Adrenal gland (tissue), 12 donors: ENCODE measurements around the gene TEAD1. TPM values are rescaled to one million over a fixed set of nuclear protein-coding genes. Genes with fewer than 3 reads are reported as not detected.

Experiments used
- DNase-seq, 7 donors: peaks; one replicate each; pipeline ENCODE4 v3.0.0-alpha.2; 2019 to 2020
- H3K27ac ChIP-seq, 5 donors: fragments of 200-600 bp; sonication (generic) in 4 of 5; 1 replicate in 3 of 5; 2 replicates in 2 of 5; pipeline versions ENCODE4 v1.5.1 to v1.8.0; 2016 to 2020; ENCODE audit warnings: mild to moderate bottlenecking in 1 of 5
- H3K27me3 ChIP-seq: fragments of 200-600 bp; 2 replicates; pipeline ENCODE4 v1.8.0; 2021
- H3K36me3 ChIP-seq, 2 donors: fragments of 200-600 bp; replicated peaks in 1 of 2; 1 replicate in 1 of 2; 2 replicates in 1 of 2; pipeline versions ENCODE4 v1.5.1 to v1.8.0; 2018 to 2022
- H3K4me1 ChIP-seq, 2 donors: fragments of 200-600 bp; replicated peaks in 1 of 2; 1 replicate in 1 of 2; 2 replicates in 1 of 2; pipeline versions ENCODE4 v1.5.1 to v1.8.0; 2018 to 2021
- H3K4me3 ChIP-seq, 4 donors: fragments of 200-600 bp; sonication (generic) in 3 of 4; one replicate each; pipeline ENCODE4 v1.5.1; 2016 to 2018
- H3K9me3 ChIP-seq, 3 donors: fragments of 200-600 bp; sonication (generic) in 1 of 3; replicated peaks in 1 of 3; 1 replicate in 2 of 3; 2 replicates in 1 of 3; pipeline versions ENCODE4 v1.5.1 to v1.8.0; 2016 to 2021
- CTCF ChIP-seq, 6 experiments: fragments of 450-650 bp in 4 of 6; fragments of 200-600 bp in 2 of 6; sonication (generic) in 1 of 6; IDR thresholded peaks; 1 replicate in 5 of 6; 2 replicates in 1 of 6; pipeline versions ENCODE4 v1.5.1 to v1.8.0; 2016 to 2021; ENCODE audit warnings: antibody characterized with exemption in 6 of 6, mild to moderate bottlenecking in 2 of 6, moderate library complexity in 1 of 6
- POLR2A ChIP-seq, 2 donors: fragments of 450-650 bp; IDR thresholded peaks; one replicate each; pipeline ENCODE4 v1.6.1; 2017; ENCODE audit warnings: antibody characterized with exemption in 2 of 2, mild to moderate bottlenecking in 2 of 2, moderate library complexity in 1 of 2
- WGBS, 4 donors: extraction: QIAGEN DNeasy Blood & Tissue Kit in 2 of 4; methylation state at CpG; one replicate each; pipeline versions ENCODE4 v1.1.5 to v1.1.7; 2013 to 2017; 5-methylcytosine and 5-hydroxymethylcytosine counted together
- intact Hi-C, 2 donors: fragments of 100-400 bp; cut with DNase I; formaldehyde crosslinking; loops; one replicate each; pipeline versions ENCODE4 v1.14.1 to v1.15.0; 2022 to 2023
- polyA plus RNA-seq, 3 donors: library from polyadenylated mRNA; stranded (reverse); fragments of 200-250 nt in 2 of 3; fragments of 350-450 nt in 1 of 3; fragmentation: Illumina TruSeq in 1 of 3; extraction: RNeasy Lipid Tissue Mini Kit (QIAGEN cat#74804) in 1 of 3; gene quantifications; one replicate each; pipeline ENCODE4 v1.2.3, GENCODE V29; 2013 to 2014
- total RNA-seq, 9 donors: library from RNA; depleted of rRNA in 4 of 9; stranded (reverse); fragments of >200 nt in 4 of 9; fragments of 120-200 nt in 1 of 9; fragmentation: NEBNext Ultra II Directional in 1 of 9; extraction: Animal tissue kit (Norgen Biotek cat#: 25700) in 1 of 9; gene quantifications; one replicate each; pipeline versions ENCODE4 v1.1.0 to v1.2.4, GENCODE V29; 2013 to 2023
- donor health status: healthy with polysubstance abuse.
- donor health status: Bipolar disorder and iron deficiency.
- donor health status: DM: yes; HTN: yes; CAD: no.
- donor health status: DM: no; HTN: no; CAD: no.
- donor health status: DM: no; HTN: no; CAD: no.
- donor health status: DM: yes; HTN: yes; CAD: no.

Gene TEAD1
- total and polyA plus RNA-seq, 12 donors = 3.9 to 49.9 (median 35.1) TPM

GRCh38 chr11:12905435-12905834 lies 231.2 kb downstream of the TEAD1 start:
- TF ChIP-seq CTCF (IDR thresholded peaks at IDR 0.05) (no peak), POLR2A (IDR thresholded peaks at IDR 0.05) (no peak)
- DNase-seq = no peak
- H3K27ac ChIP-seq = no peak overlapping the region
- 89 to 94% (median 93%) methylated on average over 4 of the region's 4 CpGs for WGBS, 4 donors
- H3K9me3 ChIP-seq = no peaks in the 10 kb centered on the region
- H3K4me1 ChIP-seq = no peaks in the 10 kb centered on the region
- H3K27me3 ChIP-seq = no peaks in the 10 kb centered on the region
- H3K36me3 ChIP-seq = no peaks in the 10 kb centered on the region
- no peak overlapping the region for H3K4me3 ChIP-seq
- intact Hi-C loops = no loop called here

- Histone ChIP-seq H3K4me3 (no peak overlapping the region), H3K4me1 (no peaks in the 10 kb centered on the region), H3K27ac (no peak overlapping the region), H3K36me3 (no peaks in the 10 kb centered on the region), H3K27me3 (no peaks in the 10 kb centered on the region), H3K9me3 (no peaks in the 10 kb centered on the region)
- intact Hi-C loops = no loop called here
- TF ChIP-seq CTCF (IDR thresholded peaks at IDR 0.05) = no peak
- no peak for TF ChIP-seq POLR2A (IDR thresholded peaks at IDR 0.05)
- no peak for DNase-seq
- 89 to 96% (median 95%) methylated on average over 4 of the region's 4 CpGs for WGBS, 4 donors
Measured at GRCh38 chr11:12906501-12906900, 232.3 kb downstream of the TEAD1 start.

- Histone ChIP-seq H3K27ac (no peak overlapping the region), H3K36me3 (no peaks in the 10 kb centered on the region), H3K27me3 (no peaks in the 10 kb centered on the region), H3K9me3 (no peaks in the 10 kb centered on the region), H3K4me3 (no peak overlapping the region), H3K4me1 (no peaks in the 10 kb centered on the region)
- intact Hi-C loops = no loop called here
- TF ChIP-seq POLR2A (IDR thresholded peaks at IDR 0.05) (no peak), CTCF (IDR thresholded peaks at IDR 0.05) (no peak)
- WGBS, 4 donors = 41 to 75% (median 63%) methylated on average over 2 of the region's 2 CpGs
- DNase-seq = no peak
Measured at GRCh38 chr11:12909879-12910278, 235.7 kb downstream of the TEAD1 start.

- DNase-seq = peak in 2 of 7 donors; percentile 13 to 77
Measured at GRCh38 chr11:12914400-12914912, 240.2 kb downstream of the TEAD1 start.

More at GRCh38 chr11:12914400-12914912, 240.2 kb downstream of the TEAD1 start:
- intact Hi-C loops = no loop called here
- Histone ChIP-seq H3K4me1 (no peaks in the 10 kb centered on the region), H3K27ac (no peak overlapping the region), H3K4me3 (no peak overlapping the region), H3K27me3 (no peaks in the 10 kb centered on the region), H3K9me3 (no peaks in the 10 kb centered on the region), H3K36me3 (no peaks in the 10 kb centered on the region)
- TF ChIP-seq POLR2A (IDR thresholded peaks at IDR 0.05) (no peak), CTCF (IDR thresholded peaks at IDR 0.05) (peak in 3 of 6 experiments; percentile 28 to 41 (median 34))
- 63 to 79% (median 75%) methylated on average over 7 to 11 of the region's 11 CpGs for WGBS, 4 donors
